Measurements from ENCODE around the gene SEC61A1.

Gene SEC61A1

DNA sequence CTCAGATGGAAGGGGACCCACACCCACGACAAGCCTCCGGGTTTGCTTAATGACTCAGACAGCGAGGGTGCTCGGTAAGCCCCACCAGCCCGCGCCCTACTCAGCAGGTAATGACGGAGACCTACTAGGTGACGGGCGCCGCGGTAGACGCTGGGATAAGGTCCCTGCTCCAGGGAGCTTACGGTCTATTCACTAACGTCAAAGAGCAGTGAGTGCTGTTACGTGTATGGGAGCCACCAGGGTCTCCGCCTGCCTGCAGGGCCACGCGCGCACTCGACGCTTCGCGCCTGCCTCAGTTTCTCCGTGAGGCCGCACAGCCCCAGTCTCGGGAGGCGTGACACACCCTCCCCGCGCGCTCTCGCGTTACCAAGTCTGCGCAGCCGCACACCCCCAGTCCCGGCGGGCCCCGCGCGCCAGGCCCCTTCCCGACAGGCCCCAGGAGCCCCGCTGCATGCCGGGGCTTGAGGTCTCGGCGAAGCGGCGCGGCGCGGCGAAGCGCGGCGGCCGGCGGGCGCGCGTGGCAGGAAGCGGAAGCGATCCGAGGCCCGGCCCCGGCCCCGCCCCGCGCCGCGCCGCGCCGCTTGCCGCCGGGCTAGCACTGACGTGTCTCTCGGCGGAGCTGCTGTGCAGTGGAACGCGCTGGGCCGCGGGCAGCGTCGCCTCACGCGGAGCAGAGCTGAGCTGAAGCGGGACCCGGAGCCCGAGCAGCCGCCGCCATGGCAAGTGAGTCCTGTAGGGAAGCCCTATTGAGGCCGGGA, at the start of gene SEC61A1:
Gene SEC61A1 (plus strand): TSS at position 601 of the 758 bp plus-strand sequence. CDS start 116 bp downstream, at position 717.
- TF ChIP-seq, protein P1, sequence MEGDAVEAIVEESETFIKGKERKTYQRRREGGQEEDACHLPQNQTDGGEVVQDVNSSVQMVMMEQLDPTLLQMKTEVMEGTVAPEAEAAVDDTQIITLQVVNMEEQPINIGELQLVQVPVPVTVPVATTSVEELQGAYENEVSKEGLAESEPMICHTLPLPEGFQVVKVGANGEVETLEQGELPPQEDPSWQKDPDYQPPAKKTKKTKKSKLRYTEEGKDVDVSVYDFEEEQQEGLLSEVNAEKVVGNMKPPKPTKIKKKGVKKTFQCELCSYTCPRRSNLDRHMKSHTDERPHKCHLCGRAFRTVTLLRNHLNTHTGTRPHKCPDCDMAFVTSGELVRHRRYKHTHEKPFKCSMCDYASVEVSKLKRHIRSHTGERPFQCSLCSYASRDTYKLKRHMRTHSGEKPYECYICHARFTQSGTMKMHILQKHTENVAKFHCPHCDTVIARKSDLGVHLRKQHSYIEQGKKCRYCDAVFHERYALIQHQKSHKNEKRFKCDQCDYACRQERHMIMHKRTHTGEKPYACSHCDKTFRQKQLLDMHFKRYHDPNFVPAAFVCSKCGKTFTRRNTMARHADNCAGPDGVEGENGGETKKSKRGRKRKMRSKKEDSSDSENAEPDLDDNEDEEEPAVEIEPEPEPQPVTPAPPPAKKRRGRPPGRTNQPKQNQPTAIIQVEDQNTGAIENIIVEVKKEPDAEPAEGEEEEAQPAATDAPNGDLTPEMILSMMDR (IDR thresholded peaks at IDR 0.05; ENCODE audit: low read depth, low read length), result no peak
- peak; percentile 94 to 96 for DNase-seq (ENCODE audit: low read depth in 2 of 2)
- H3K4me3 ChIP-seq (replicated peaks in 1 of 2; ENCODE audit: low read depth in 2 of 2, low read length in 2 of 2), result peak within 1 kb of the TSS; percentile 86 to 90

DNA sequence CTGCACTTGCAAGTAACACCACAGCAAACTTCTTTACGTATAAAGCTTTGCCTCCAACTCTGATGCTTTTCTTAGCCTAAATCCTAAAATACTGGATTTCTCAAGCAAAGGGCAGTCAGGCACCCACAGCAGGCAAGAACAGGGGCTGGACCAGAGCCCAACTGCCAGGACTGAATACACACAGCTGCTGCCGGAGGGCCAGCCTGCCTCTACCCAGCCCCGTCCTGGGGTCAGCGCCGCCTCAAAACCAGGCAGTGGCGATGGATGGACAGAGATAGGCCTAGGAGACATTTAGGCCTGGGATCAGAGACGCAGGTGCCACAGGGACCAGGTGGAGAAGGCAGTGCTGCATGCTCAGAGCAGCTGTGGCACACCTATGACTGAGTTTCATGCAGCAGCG, 47.6 kb upstream of the SEC61A1 start:
- DNase-seq (ENCODE audit: low read depth in 2 of 2), result no peak
- TF ChIP-seq, protein P1 (IDR thresholded peaks at IDR 0.05; ENCODE audit: low read depth, low read length), result no peak
- H3K4me3 ChIP-seq (replicated peaks in 1 of 2; ENCODE audit: low read depth in 2 of 2, low read length in 2 of 2), result no peak overlapping the region

DNA sequence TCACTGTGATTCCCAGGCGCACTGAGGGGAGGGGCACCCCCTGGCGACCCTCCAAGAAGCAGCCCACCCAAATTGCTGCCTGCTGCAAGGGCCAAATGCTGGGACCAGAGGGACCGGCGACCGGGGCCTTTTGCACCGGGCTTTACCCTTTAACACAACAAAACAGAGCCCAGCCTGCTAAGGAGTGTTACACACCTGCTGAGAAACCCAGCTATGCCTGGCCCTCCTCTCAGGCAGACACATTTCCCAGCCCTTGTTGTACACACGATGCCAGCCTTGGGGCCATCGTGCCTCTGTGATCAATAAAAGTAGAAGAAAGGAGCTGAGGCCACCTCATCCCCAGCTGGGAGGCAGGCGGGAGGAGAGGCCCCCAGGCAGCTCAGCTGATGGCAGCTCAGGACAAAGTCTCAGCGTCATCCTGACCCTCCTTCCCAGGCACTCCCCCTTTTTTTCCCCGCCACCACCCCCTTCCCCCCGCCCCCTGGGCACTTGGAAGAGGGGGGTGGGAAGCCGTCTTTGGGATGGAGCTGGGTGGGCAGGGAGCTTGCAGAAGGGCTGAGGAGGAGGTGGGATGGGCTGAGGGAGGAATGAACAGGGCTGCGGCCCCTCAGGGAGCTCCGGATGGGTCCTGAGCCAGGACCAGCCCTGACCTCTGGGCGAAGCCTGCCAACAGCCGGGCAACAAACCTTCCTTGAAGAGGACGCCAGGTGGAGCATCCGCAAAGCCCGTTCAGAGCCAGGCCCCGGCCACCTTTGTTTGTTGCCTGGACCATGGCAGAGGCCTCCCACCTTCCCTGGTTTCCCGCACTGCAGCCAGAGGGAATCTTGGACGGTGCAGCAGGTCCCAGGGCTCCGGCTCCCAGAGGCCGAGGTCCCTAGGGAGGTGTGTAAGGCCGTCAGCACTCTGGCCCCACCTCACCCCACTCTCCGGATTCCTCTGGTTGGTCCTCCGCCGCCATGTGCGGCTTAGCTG, 45.9 kb upstream of the SEC61A1 start:
- DNase-seq (ENCODE audit: low read depth in 2 of 2), result peak; percentile 5 to 50
- no peak overlapping the region for H3K4me3 ChIP-seq (replicated peaks in 1 of 2; ENCODE audit: low read depth in 2 of 2, low read length in 2 of 2)
- TF ChIP-seq, protein P1 (IDR thresholded peaks at IDR 0.05; ENCODE audit: low read depth, low read length), result no peak

DNA sequence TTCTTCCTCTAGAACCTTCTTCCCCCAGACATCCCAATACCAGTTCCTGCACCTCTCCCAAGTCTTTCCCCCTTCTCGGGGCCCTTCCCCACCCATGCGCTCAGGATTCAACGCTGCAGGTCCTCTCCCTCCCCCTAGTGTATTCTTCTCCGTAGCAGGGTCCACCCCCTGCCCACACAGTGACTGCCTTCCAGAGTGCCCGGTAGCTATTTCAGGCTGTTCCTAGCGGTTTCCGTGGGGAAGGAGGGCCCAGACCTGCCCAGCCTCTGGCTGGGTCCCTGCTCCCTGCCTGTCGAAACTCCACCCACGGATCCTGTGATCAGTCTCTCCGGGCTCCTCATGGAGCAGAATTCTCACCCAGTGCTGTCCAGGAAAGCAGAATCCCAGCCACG, 45.2 kb upstream of the SEC61A1 start:
- TF ChIP-seq, protein P1 (IDR thresholded peaks at IDR 0.05; ENCODE audit: low read depth, low read length), result no peak
- DNase-seq (ENCODE audit: low read depth in 2 of 2), result peak; percentile 8 to 26
- no peak overlapping the region for H3K4me3 ChIP-seq (replicated peaks in 1 of 2; ENCODE audit: low read depth in 2 of 2, low read length in 2 of 2)

DNA sequence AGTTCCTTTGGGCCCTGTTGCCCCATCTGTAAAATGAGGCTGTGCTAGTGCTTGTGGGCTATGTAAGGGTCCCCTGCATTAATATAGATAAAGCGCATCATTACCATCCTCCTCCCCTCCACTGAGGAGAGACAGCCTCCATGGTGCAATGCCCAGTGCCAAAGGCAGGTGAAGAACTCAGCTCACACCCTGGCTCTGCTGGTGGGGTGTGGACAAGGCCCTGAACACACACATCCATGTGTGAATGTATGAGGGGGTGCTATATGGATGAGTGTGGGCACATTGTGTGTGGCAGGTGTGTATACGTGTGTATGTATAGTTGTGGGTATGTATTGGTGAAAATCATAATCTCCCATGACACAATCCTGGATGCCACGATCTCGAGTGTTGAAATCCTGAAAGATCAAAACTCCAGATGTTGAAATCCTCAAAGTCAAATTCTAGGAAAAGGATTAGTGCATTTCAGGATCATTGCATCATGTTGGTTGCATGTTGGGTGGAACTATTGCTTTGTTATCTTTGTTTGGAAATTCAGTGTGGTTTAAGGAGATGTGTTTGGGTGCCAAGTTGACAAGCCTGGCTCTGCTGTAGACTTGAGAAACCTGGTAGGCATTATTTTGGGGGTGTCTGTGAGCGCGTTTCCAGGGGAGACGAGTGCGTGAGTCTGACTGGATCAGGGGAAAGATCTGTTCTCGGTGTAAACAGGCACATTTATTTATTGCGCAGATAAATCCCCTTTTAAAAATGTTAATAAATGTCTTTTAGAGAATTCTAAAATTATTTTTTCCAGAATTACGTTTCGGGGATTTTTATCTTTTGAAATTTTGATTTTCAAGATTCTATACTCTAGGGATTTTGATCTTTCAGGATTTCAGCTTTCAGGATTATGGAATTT, 42.0 kb upstream of the SEC61A1 start:
- TF ChIP-seq, protein P1 (IDR thresholded peaks at IDR 0.05; ENCODE audit: low read depth, low read length), result no peak
- peak; percentile 56 to 64 for DNase-seq (ENCODE audit: low read depth in 2 of 2)
- H3K4me3 ChIP-seq (replicated peaks in 1 of 2; ENCODE audit: low read depth in 2 of 2, low read length in 2 of 2), result no peak overlapping the region

DNA sequence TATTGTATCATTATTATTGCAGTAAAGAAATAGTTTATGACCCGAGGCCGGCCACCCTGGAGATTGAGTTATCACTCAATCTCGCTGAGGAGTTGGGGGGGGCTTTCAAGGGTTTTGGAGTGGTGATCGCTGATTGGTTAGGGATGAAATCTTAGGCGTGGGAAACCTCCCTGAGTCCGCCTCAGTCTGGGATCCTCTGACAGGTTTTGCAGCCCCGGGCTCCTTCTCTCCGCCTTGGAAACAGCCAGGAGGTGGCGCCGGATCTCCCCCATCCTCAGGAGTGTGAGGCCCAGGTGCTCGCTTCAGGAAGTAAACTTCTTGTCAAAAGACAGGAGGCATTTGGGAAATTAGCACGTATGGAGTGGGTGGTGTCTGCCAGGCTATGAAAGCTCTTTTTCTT, 41.1 kb upstream of the SEC61A1 start:
- DNase-seq (ENCODE audit: low read depth in 2 of 2), result peak; percentile 26
- TF ChIP-seq, protein P1 (IDR thresholded peaks at IDR 0.05; ENCODE audit: low read depth, low read length), result peak; percentile 43
- H3K4me3 ChIP-seq (replicated peaks in 1 of 2; ENCODE audit: low read depth in 2 of 2, low read length in 2 of 2), result no peak overlapping the region

Data from cardiac fibroblast (primary cell).